B cell (primary cell): ENCODE results near the gene ARID4B. TPM values are rescaled to one million over a fixed set of nuclear protein-coding genes. Genes with fewer than 3 reads are reported as not detected.

Source experiments
- ATAC-seq: fragments of 200-7000 bp; cut with Tn5 transposase; one replicate; pipeline ENCODE4 v1.10.0; 2021; ENCODE audit warnings: low read depth, mild to moderate bottlenecking, moderate number of reproducible peaks, moderate library complexity
- CTCF ChIA-PET: fragments of 350-600 bp; sonication (Branson Sonifier 250); formaldehyde crosslinking; loops from one replicate; lab custom pipeline; 2021; ENCODE audit warnings: antibody characterized with exemption, inconsistent platforms; lab: Charles Lee
- POLR2A ChIA-PET: fragments of 350-600 bp; sonication (Branson Sonifier 250); formaldehyde crosslinking; loops from one replicate; lab custom pipeline; 2021; ENCODE audit warnings: antibody characterized with exemption; lab: Charles Lee
- DNase-seq: peaks from one replicate; pipeline ENCODE4 v3.0.0; 2013
- H2AFZ ChIP-seq: 2 replicates; pipeline ENCODE4 v1.6.1; 2012; ENCODE audit warnings: mild to moderate bottlenecking, low read depth, low read length; ENCODE audit not compliant: insufficient read depth, poor library complexity, severe bottlenecking
- H3K27ac ChIP-seq, 2 donors: 1 replicate in 1 of 2; 2 replicates in 1 of 2; pipeline ENCODE4 v1.5.1; 2012 to 2013; ENCODE audit warnings: low read length in 2 of 2, mild to moderate bottlenecking in 2 of 2, moderate library complexity in 1 of 2
- H3K27me3 ChIP-seq, 4 experiments: fragments of 200-600 bp in 1 of 4; sonication (generic) in 1 of 4; replicated peaks in 1 of 4; 1 replicate in 2 of 4; 2 replicates in 2 of 4; pipeline versions ENCODE4 v1.6.1 to v1.7.0; 2013 to 2016; ENCODE audit warnings: low read length in 3 of 4, mild to moderate bottlenecking in 2 of 4, mixed read lengths in 1 of 4, moderate library complexity in 1 of 4; ENCODE audit not compliant: insufficient read depth in 4 of 4, control insufficient read depth in 3 of 4; ENCODE audit errors: control extremely low read depth in 1 of 4
- H3K36me3 ChIP-seq, 2 experiments: replicated peaks in 1 of 2; 1 replicate in 1 of 2; 2 replicates in 1 of 2; pipeline versions ENCODE4 v1.6.1 to v1.7.1; 2013; ENCODE audit warnings: low read length in 1 of 2; ENCODE audit not compliant: insufficient read depth in 2 of 2, control insufficient read depth in 1 of 2; ENCODE audit errors: control extremely low read depth in 1 of 2, extremely low read depth in 1 of 2
- H3K4me1 ChIP-seq, 2 donors: fragments of 200-600 bp in 1 of 2; sonication (generic) in 1 of 2; 1 replicate in 1 of 2; 2 replicates in 1 of 2; pipeline versions ENCODE4 v1.5.1 to v1.6.1; 2013 to 2017; ENCODE audit warnings: low read length in 2 of 2; ENCODE audit not compliant: control insufficient read depth in 2 of 2, insufficient read depth in 2 of 2
- H3K4me2 ChIP-seq: replicated peaks from 2 replicates; pipeline ENCODE3; 2012; ENCODE audit warnings: mild to moderate bottlenecking, low read depth, low read length; ENCODE audit not compliant: poor library complexity, severe bottlenecking
- H3K4me3 ChIP-seq, 5 experiments: fragments of 200-600 bp in 1 of 5; sonication (generic) in 1 of 5; 1 replicate in 3 of 5; 2 replicates in 2 of 5; pipeline versions ENCODE4 v1.5.1 to v1.7.0; 2011 to 2016; ENCODE audit warnings: low read length in 4 of 5, mild to moderate bottlenecking in 4 of 5, low read depth in 2 of 5, control low read depth in 1 of 5, moderate library complexity in 1 of 5; ENCODE audit not compliant: insufficient read depth in 1 of 5; ENCODE audit errors: control extremely low read depth in 1 of 5, extremely low read depth in 1 of 5
- H3K79me2 ChIP-seq: fragments of 200-600 bp; sonication (generic); one replicate; pipeline ENCODE4 v1.6.0; 2016; ENCODE audit warnings: low read length; ENCODE audit not compliant: control insufficient read depth, insufficient read depth
- H3K9ac ChIP-seq: fragments of 200-600 bp; sonication (generic); 2 replicates; pipeline ENCODE4 v1.6.1; 2017; ENCODE audit warnings: mild to moderate bottlenecking, low read length, moderate library complexity
- H3K9me3 ChIP-seq, 3 donors: one replicate each; pipeline versions ENCODE4 v1.6.1 to v1.7.1; 2013; ENCODE audit warnings: low read length in 2 of 3; ENCODE audit not compliant: control insufficient read depth in 2 of 3, insufficient read depth in 1 of 3; ENCODE audit errors: control extremely low read depth in 1 of 3
- H4K20me1 ChIP-seq: 2 replicates; pipeline ENCODE4 v1.6.0; 2012; ENCODE audit warnings: mild to moderate bottlenecking, low read length; ENCODE audit not compliant: insufficient read depth, control insufficient read depth, poor library complexity, severe bottlenecking
- H3K27ac Mint-ChIP-seq: one replicate; pipeline ENCODE4 v1.8.0; 2021; ENCODE audit warnings: mixed read lengths
- H3K27me3 Mint-ChIP-seq: one replicate; pipeline ENCODE4 v1.8.0; 2021; ENCODE audit warnings: mixed read lengths
- H3K4me1 Mint-ChIP-seq: one replicate; pipeline ENCODE4 v1.8.0; 2021; ENCODE audit warnings: mixed read lengths
- H3K4me3 Mint-ChIP-seq: one replicate; pipeline ENCODE4 v1.8.0; 2021; ENCODE audit warnings: mixed read lengths
- H3K9me3 Mint-ChIP-seq: one replicate; pipeline ENCODE4 v1.8.0; 2022; ENCODE audit warnings: mixed read lengths; ENCODE audit not compliant: insufficient read depth
- CTCF ChIP-seq: fragments of 200-600 bp; IDR thresholded peaks from one replicate; pipeline ENCODE4 v1.8.0; 2022; ENCODE audit warnings: antibody characterized with exemption, mild to moderate bottlenecking
- EZH2 ChIP-seq: IDR thresholded peaks from 2 replicates; pipeline ENCODE4 v1.6.1; 2012; ENCODE audit warnings: borderline replicate concordance, low read depth, mild to moderate bottlenecking, moderate library complexity, low read length; ENCODE audit not compliant: insufficient read depth, poor library complexity, severe bottlenecking
- WGBS: methylation state at CpG from one replicate; pipeline ENCODE4 v1.1.5; 2013; ENCODE audit warnings: missing lambda C conversion rate; ENCODE audit not compliant: insufficient coverage; 5-methylcytosine and 5-hydroxymethylcytosine counted together
- intact Hi-C: fragments of 100-400 bp; cut with micrococcal nuclease; formaldehyde crosslinking; loops from one replicate; pipeline ENCODE4 v1.10.0; 2022
- polyA plus RNA-seq: library from polyadenylated mRNA; depleted of rRNA; stranded (reverse); fragments of >200 nt; gene quantifications from 2 replicates; pipeline ENCODE4 v1.2.3, GENCODE V29; 2012
- total RNA-seq, 2 donors: library from RNA; stranded (reverse); fragments of 120-200 nt in 1 of 2; gene quantifications; 1 replicate in 1 of 2; 2 replicates in 1 of 2; pipeline versions ENCODE4 v1.2.3 to v1.2.4, GENCODE V29; 2013 to 2022

The ARID4B gene
- total and polyA plus RNA-seq, 2 donors (not counting 1 experiment from before 2014, with no cell fraction given) = 13.2 to 110 TPM

GRCh38 chr1:235225299-235225698 is 102.7 kb downstream of the ARID4B start:
- Histone ChIP-seq H3K79me2 (peaks cover 12% of the 10 kb centered on the region), H2AFZ (no peak overlapping the region), H3K4me1 (no peaks in the 10 kb centered on the region), H3K4me3 (no peak overlapping the region), H3K36me3 (peaks cover 18 to 56% of the 10 kb centered on the region in 2 experiments), H3K27me3 (no peaks in the 10 kb centered on the region), H3K27ac (no peak overlapping the region), H3K9ac (no peak overlapping the region), H4K20me1 (peaks cover 8% of the 10 kb centered on the region), H3K4me2 (no peak overlapping the region), H3K9me3 (no peaks in the 10 kb centered on the region)
- Mint-ChIP-seq H3K4me3 (no peak overlapping the region), H3K27ac (no peak overlapping the region), H3K4me1 (no peaks in the 10 kb centered on the region), H3K9me3 (no peaks in the 10 kb centered on the region), H3K27me3 (no peaks in the 10 kb centered on the region)
- TF ChIP-seq EZH2 = no peak
- TF ChIP-seq CTCF = no peak
- CTCF ChIA-PET = interaction anchor here (1.0 to 1.2 kb wide), 3 partner anchors 18 to 191 kb away, joined by 3 to 4 read pairs (median 3); no protein-coding TSS in a partner anchor
- ATAC-seq (no peak), DNase-seq (no peak)
- intact Hi-C loops = no loop called here
- POLR2A ChIA-PET = no interaction called here

- no peaks in the 10 kb centered on the region for H3K9me3 ChIP-seq
Observed at GRCh38 chr1:235221653-235222375, 106.2 kb downstream of the ARID4B start.

More at GRCh38 chr1:235221653-235222375, 106.2 kb downstream of the ARID4B start:
- POLR2A ChIA-PET = no interaction called here
- Histone ChIP-seq H3K36me3 (peaks cover 16 to 54% of the 10 kb centered on the region in 2 experiments), H3K4me3 (no peak overlapping the region), H3K27me3 (no peaks in the 10 kb centered on the region), H3K4me2 (no peak overlapping the region), H3K27ac (no peak overlapping the region), H3K9ac (no peak overlapping the region), H2AFZ (no peak overlapping the region), H3K4me1 (no peaks in the 10 kb centered on the region), H3K79me2 (peaks cover 5% of the 10 kb centered on the region), H4K20me1 (peaks cover 8% of the 10 kb centered on the region)
- CTCF ChIA-PET = no interaction called here
- intact Hi-C loops = no loop called here
- 100% methylated on average over 1 of the region's 3 CpGs for WGBS
- Mint-ChIP-seq H3K27me3 (no peaks in the 10 kb centered on the region), H3K4me3 (no peak overlapping the region), H3K9me3 (no peaks in the 10 kb centered on the region), H3K27ac (no peak overlapping the region), H3K4me1 (no peaks in the 10 kb centered on the region)
- no peak for ATAC-seq
- DNase-seq = no peak
- no peak for TF ChIP-seq CTCF
- no peak for TF ChIP-seq EZH2
